Suppressor macrophage treated with lipopolysaccharide for 4 hours (primary cell): Measurements from ENCODE around the gene TSPY3.
"Not testable (repeated sequence)": the region's sequence is repeated elsewhere in the genome, so short reads cannot be mapped to it uniquely, and the experiment has no call there.

Experiments
- DNase-seq: peaks from one replicate; pipeline ENCODE4 v3.0.0-alpha.2; 2020

Gene TSPY3

DNA sequence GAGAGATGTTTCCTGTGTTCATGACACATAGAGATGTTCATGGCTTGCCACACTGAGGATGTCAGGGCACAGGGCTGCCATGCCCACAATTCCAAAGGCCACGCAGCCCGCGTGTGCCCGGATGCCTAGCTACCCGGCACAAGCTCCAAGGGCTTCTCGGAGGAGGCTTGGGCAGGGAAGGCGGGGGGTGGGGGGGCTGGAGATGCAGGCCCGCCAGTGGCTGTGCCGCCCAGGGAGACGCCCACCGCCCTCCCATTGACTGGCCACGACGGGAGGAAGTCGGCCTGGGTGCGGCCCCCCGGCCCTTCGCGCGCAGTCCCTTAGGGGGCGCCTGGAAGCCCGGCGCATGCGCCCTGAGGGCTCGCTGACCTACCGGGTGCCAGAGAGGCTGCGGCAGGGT is at the start of gene TSPY3:
TSPY3 (plus strand) TSS at position 301 of the 400 bp plus-strand sequence; CDS start at position 347, 46 bp downstream.
- DNase-seq, result not testable (repeated sequence)

DNA sequence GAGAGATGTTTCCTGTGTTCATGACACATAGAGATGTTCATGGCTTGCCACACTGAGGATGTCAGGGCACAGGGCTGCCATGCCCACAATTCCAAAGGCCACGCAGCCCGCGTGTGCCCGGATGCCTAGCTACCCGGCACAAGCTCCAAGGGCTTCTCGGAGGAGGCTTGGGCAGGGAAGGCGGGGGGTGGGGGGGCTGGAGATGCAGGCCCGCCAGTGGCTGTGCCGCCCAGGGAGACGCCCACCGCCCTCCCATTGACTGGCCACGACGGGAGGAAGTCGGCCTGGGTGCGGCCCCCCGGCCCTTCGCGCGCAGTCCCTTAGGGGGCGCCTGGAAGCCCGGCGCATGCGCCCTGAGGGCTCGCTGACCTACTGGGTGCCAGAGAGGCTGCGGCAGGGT is 40.7 kb upstream of the TSPY3 start, which contains the start of gene TSPY8:
TSPY8 (plus strand) TSS at position 301 of the 400 bp plus-strand sequence; CDS start at position 347, 46 bp downstream.
- not testable (repeated sequence) for DNase-seq

DNA sequence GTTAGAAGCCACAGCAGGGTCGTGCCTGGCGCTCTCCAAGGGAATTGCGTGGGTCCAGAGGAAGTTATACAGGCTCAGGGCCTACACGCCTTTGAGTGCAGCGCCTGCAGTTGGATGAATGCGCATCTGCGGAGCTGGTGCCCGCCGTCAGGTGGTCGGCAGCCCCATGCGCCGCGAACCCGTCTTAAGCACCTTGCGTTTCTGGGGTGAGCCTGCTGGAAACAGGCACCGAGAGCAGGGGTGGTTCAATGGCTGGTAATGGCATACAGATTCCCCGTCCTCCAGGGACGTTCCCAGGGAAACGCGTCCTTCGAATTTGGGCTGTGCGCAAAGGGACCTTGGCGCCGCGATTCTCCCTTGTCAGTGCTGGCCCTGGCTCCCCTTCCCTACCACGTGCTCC is 1.7 kb upstream of the TSPY3 start:
- not testable (repeated sequence) for DNase-seq
